Measurements from ENCODE around the gene FAM200B.

The FAM200B gene

DNA sequence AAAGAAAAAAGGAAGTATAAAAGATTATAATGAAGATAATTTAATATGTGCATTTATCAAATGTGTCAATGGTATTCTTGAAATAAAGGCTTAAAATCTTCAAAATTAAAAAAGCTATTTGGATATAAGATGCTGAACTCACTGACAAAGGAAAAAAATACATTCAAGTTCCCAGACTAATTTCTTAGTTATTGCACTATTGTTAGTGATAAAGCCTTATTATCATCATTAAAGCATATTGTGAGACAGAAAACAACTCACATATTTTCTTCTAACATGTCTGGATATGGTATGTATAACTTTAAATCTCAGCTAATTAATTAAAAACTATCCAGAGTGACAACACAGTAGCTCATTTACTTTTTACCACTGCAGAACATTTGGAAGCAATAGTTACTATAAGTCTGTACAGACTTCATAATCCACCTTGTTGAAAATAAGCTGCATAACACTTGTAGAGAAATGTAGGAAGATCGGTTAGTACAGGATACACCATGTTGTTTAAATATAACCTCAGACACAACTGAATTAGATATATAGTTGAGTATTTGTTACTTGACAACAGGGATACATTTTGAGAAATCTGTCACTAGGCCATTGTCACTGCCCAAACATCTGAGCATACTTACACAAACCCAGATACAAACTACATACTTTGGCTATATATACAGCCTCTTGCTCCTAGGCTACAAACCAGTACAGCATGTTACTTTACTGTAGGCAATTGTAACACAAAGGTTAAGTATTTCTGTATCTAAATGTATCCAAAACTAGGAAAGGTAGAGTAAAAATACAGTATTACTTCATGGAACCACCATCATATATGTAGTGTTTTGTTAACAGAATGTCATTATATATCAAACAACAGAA is 12.8 kb upstream of the FAM200B start:
- no peak for DNase-seq (ENCODE audit: low read depth)

DNA sequence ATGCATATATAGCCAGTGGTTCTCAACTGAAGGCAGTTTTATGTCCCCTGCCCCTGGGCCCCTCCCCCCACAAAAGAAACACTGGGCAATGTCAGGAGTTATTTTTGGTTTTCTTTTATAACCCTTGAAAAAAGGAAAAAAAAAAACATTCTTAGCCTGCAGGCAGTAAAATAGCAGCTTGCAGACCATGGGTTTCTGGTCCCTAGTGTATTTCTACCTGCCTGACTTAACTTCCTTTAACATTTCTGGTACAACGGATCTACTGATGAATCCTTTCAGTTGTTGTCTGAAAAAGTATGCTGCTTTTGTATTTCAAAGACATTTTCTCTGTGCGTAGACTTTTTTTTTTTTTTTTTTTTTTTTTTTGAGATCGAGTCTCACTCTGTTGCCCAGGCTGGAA is 11.1 kb upstream of the FAM200B start:
- DNase-seq (ENCODE audit: low read depth) = no peak

DNA sequence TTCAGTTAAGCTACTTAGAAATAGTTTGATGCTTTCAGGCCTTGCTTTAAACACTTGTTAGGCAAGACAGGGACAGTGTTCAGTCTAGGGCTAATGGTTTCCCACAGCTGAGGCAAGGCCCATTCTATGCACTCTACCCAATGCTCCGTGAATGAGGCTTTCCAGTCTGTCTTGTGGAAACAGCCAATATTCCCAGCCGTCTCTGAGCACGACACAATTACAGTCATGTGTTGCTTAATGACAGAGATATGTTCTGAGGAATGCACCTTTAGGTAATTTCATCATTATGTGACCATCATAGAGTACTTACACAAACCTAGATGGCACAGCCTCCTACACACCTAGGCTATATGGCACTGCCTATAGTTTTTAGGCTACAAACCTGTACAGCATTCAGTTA is 9.5 kb upstream of the FAM200B start:
- DNase-seq (ENCODE audit: low read depth) = no peak

DNA sequence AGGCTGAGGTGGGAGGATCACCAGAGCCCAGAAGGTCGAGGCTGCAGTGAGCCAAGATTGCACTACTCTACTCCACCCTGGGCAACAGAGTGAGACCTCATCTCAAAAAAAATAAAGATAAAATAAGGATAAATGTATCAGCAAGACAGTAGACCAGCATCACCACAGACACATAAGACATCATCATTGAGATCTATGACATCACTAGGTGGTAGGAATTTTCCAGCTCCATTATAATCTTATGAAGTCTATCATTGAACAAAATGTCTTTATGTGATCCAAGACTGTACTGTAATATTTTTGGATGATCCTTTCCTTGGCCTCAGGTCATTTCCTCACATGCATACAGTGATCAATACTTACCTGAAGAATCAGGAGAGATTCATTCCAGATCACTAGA is 8.3 kb upstream of the FAM200B start:
- DNase-seq (ENCODE audit: low read depth) = no peak

DNA sequence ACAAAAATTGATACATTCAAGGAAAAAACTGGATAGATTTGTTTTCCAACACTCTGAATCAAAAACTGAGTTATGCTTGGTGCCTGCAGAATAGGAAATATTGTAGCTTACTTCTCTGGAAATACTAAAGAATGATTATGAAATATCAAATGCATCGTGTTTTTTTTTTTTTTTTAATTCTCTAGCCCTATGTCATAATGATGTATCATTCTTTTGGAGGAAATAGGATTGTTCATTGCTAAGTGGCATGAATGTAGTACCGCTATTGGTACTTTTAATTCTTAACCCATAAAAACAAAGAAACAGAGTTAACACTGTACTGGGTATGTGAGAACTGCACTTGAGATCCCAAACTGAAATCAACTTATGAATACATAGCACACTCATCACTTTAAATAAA is 7.6 kb upstream of the FAM200B start:
- DNase-seq (ENCODE audit: low read depth) = no peak

DNA sequence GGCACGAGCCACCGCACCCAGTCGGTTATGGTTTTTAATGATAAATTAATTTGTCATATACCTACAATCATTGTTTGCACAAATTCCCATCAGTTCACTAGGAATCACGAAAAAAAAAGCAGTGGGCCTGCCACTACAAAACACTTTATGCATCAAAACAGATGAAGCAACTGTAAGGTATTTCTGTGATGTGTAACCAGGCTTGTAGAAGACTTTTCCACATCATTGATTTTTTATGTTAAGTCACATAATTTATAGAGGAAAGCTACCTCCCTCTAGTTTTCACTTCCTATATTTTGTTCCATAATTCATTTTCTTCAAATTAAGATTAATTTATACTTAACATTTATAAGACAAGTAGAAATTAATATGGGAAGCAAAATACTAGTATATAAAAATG is 6.7 kb upstream of the FAM200B start:
- DNase-seq (ENCODE audit: low read depth) = no peak

DNA sequence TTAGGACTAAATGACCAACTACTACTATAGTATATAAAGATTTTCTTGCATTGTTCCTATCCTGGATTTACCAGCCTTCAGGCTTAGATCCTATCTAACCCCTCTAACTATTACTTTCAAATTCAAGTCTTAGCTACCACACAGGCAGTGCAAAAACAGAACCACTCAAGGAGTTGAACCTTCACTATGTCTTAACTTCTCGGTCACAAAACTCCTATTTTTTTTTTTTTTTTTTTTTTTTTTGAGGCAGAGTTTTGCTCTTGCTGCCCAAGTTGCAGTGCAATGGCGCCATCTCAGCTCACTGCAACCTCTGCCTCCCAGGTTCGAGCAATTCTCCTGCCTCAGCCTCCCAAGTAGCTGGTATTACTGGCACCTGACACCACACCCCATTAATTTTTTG is 6.3 kb upstream of the FAM200B start:
- no peak for DNase-seq (ENCODE audit: low read depth)

DNA sequence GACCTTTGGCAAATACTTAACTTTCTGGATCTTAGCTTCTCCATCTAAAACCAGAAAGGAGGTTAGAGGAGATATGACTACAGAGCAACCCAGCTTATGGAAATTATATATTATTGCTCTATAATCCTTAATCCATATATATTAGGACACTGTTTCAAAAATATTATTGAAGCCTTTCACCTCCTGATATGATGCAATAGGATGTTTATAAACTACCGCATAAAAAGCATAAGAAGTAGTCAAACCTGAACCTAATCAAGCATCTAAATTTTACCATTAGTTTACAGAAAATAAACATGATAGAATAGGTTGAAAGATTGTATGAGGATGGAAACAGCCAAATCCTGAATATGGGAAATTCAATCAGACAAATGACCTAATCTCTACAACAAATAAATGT is 5.6 kb upstream of the FAM200B start:
- DNase-seq (ENCODE audit: low read depth) = no peak

DNA sequence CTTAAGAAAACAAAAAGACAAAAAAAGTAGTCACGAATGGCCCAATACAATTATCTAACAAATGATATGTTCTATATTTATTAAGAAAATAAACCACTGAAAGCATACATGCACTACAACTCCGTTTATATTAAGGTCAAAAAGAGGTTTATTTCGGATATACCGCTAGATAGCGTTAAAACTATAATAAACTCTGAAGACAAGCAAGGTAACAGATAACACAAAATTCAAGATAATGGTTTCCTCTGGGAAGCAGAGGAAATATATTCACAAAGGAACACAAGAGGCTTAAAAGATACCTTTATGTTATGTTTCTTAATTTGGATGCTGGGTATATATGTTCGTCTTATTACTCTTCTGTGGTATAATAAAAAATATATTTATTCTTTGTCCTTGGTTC is 4.7 kb upstream of the FAM200B start:
- no peak for DNase-seq (ENCODE audit: low read depth)

DNA sequence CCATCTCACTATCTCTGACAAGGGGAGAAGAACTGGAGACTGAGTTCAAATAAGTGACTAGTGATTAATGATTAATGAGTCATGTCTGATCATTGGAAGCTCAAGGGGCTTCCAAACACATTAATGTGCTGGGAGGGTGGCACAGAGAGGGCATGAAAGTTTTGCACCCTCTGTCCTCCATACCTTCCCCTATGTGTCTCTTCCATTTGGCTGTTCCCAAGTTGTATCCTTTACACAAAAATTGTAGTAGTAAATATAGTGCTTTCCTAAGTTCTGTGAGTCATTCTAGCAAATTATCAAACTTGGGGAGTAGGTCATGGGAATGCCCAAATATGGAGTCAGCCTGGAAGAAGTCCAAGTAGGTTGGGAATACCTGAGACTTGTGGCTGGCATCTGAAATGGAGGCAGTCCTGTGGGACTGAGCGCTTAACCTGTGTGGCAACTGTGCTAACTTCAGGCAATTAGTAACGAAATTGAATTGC is 4.1 kb upstream of the FAM200B start:
- no peak for DNase-seq (ENCODE audit: low read depth)

DNA sequence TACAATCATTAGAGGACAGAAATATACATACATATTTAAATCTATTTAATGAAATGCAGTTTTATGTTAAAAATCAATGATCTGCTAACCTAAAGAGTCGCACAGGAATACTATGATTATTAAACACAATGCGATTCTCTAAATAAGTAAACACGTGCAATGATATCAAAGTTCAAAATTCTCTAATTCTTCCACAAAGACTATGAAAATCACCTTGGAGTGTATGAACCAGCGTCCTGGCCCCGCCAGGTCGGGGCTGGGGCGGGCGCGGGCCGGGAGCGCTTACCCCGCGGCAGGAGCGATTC is 608 bp upstream of the FAM200B start:
- no peak for DNase-seq (ENCODE audit: low read depth)

DNA sequence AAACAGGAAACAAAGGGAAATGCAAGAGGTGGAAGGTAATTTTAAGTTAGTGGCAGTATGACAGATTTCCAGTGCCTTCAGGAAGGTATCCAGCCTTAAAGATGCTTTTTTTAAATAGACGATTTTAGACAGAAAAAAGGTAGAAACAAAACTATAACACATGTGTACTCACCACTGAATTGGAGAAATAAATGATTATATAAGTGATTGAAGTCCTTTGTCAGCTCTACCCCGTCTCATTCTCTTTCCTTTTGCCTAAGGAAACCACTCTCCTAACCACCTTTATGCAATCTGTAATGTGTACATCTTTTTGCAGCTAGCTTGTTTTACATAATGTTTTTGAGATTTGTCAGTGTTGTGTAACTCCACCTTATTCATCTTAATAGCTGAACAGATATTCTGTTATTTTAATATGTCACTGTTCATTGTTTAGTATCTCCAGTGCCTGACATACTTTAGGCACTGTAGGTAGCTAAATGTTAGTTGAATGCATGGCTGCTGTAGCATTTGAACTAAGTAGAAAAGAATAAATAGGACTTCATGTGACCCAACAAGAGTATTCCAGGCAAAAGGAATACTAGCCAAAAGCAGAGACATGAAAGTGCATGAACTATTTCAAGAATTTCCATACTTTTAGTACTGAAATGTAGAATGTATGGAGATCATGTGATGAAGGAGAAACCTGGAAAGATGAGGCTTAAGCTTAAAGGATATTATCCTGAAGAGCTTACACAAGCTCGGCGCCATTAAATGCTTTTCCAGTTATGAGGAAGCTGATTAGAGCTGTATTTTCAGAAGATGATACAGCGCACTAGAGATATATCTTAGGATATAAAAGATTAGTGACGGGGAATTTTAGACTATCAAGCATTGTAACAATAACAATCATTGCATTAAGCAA is 865 bp downstream of the FAM200B start:
- DNase-seq (ENCODE audit: low read depth) = no peak

DNA sequence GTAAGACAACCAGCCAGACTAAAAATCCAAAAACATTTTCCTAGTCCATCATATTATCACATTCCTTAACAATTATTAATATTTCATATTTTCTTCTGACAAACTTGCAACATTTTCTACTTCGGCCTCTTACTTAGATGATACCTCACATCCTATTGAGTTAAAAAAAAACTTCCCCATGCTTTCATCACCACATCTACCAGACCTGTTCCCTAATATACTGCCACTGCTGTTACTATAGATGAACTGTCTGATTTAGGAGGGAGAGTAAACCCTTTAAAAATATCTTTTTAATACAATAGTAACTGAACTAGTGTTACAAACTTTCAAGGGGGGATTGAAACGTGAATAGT is 1.5 kb downstream of the FAM200B start:
- DNase-seq (ENCODE audit: low read depth) = no peak

DNA sequence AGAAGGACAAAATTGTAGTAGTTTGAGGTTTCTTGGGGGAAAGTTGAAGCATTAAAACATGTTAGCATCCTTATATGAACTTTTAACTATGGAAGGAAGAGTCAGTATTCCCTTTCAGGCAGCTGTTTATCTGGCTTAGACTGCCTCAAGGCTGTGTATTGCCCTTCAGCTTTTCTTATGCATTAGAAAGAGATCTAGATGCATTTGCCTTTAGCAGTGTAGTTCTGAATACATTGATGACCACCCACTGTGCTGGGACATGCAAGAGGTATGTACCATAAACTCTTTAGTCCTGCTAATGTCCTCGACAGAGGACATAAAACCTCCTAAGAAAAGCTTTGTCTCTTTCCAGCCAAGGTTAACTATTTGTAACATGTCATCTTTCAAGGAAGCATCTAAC is 2.9 kb downstream of the FAM200B start:
- DNase-seq (ENCODE audit: low read depth) = no peak

DNA sequence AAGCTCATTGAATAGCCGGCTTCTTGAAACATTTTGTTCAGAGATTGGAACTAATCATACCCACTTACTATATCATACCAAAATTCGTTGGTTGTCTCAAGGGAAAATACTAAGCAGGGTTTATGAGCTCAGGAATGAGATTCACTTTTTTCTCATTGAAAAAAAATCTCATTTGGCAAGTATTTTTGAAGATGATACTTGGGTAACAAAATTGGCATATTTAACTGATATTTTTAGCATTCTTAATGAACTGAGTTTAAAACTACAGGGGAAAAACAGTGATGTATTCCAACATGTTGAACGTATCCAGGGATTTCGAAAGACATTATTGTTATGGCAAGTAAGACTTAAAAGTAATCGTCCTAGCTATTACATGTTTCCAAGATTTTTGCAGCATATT is 6.4 kb downstream of the FAM200B start:
- DNase-seq (ENCODE audit: low read depth) = no peak

DNA sequence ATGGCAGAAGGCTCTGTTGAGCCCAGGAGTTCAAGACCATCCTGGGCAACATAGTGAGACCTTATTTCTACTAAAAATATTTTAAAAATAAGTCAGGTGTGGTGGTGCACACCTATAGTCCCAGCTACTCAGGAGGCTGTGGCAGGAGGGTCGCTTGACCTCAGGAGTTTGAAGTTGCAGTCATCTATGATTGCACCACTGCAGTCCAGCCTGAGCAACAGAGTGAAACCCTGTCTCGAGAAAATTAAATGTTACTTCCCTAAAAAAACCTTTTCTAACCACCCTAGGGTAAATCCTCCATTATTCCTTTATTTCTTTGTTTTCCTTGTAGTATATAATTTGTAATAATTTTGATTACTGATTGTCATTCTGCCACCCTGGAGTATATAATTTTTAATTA is 7.9 kb downstream of the FAM200B start:
- no peak for DNase-seq (ENCODE audit: low read depth)

DNA sequence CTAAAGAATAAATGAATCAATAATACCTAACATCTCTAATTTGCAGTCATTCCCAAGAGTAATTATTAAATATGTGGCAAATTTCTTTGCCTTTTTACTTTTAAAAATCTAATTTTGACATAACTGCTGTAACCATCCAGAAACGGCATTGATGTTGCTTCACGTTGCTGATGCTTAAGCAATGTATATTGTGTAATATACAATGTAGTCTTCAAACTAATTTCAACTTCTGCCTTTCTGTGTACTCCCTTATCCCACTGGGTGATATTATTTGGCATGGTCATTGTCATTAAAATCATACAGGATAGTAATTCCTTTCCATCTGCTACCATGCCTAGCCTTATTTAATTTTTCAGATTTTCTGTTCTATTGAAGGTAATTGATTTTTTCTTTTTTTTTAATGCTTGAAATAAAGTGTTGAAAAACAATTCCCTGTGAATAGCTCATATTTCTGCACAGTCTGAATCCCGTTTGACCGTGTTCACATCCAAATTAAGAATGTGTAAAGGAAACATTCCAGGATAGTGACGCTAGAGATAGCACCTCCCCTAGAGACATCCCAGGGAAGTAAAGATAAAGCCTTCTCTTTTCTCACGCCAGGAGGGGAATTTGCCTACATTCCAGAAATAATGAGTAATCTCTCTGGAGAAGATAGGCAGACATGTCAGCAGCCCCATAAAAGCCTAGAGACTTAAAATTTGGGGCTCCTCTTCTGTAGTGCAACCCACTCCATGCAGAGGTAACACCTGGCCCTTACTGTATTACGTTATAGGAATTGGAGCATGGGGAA is 8.6 kb downstream of the FAM200B start:
- DNase-seq (ENCODE audit: low read depth) = no peak

DNA sequence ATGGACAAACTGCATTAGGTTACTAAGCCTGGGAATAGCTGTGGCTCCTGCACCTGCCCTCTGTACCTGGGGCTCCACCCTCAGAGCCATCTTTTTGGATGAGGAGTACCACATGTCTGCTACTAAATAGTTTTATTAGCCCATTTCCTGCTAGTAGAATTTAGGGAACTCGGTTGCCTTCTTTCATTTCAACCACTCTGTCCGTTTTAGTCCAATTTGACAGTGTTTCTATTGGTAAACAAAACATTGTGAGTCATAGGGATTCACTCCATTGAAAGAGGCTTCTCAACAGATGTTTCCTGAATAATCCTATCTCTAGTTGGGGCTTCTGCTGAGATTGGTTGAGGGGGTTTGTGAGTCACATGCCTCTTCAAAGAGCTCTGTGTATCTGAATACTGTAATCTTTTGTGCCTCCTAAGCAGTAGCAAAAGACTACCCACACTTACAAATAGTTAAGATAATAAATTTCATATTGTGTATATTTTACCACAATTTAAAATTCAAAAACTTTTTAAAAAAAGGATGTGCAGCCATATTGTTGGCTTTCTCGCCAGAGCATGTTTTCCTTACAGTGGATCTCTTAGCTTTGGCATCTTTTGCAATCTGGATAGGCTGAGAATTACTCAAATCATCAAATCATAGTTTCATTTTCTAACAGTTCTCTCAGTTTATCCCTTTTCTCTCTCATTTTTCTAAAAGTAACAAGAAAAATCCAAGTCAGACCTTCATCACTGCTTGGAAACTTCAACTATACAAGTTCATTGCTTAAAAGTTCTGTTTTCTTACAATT is 9.9 kb downstream of the FAM200B start:
- DNase-seq (ENCODE audit: low read depth) = no peak

DNA sequence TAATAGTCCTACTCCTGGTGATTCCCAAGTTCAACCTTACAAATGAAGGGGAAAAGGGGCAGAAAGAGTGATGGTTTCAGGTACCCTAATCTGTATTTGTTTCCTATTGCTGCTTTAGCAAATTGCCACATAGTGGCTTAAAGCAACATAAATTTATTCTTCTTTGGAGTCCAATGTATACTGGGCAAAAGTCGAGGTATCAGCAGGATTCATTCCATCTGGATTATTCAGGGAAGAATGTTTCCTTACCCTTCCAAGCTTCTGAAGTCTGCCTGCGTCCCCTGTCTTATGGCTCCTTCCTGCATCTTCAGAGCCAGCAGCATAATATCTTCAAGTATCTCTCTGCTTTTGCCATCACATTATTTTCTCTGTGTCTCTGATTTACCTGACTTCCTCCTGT is 11.0 kb downstream of the FAM200B start:
- DNase-seq (ENCODE audit: low read depth) = no peak

DNA sequence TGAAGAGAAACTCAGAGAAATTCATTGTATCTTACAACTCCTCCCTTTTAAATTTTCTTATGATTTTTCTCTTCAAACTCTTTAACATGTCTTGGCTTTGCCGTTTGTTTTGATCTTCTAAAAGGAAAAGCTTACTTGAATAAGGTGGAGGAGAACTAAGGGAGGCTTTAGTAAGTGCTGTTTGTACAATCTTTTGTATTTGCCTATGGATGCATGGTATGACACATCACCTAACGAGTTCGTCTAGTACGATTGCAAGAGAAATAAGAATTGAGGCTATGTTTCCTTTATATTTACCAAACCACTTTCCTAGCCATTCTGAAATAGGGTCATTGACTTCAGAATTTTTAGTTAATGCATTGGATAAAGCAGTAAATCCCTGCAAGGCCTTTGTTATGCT is 12.8 kb downstream of the FAM200B start:
- DNase-seq (ENCODE audit: low read depth) = no peak

DNA sequence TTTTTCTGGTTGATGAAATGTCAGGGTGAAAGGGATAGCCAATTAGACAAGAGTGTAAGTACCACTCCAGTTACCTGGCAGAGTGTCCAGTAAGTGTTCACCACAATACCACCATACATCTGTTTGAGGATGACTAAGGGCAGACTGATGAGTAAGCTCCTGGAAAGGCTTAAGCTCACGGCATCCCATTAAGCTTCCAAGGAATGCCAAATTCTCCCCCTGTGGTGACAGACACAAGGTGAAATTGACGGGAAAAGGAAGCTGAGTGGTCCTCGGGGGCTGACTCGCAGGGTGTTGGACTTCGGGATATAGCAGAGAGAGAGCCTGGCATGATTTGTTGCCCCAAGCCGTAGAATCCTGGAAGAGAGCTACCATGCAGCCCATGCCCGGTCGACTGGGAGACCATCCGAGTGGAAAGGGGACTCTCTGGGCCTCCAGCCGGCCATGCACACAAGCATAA is 13.6 kb downstream of the FAM200B start:
- no peak for DNase-seq (ENCODE audit: low read depth)

DNA sequence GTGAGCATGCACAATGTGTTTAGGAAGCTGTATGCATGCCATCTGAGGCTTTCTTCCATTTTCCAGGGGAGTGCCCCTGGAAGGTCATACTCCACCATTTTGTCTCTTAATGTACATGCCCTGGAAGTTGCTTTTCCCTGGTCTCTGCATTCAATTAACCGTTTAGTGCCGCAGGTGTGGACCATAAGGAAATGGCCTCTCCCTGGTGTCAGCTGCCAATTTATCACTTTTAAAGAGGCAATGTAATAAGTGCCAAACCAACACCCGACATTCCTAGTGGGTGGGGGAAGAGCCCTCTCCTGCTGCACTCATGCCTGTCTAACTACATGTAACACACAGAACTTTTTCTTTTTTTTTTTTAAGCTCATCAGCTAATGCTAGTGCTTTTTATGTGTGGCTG is 14.1 kb downstream of the FAM200B start:
- no peak for DNase-seq (ENCODE audit: low read depth)
